Large intestine (tissue), 3 donors: ENCODE results near the gene PPY. TPM values are rescaled to one million over a fixed set of nuclear protein-coding genes. Genes with fewer than 3 reads are reported as not detected.
"Not testable (repeated sequence)": the region's sequence is repeated elsewhere in the genome, so short reads cannot be mapped to it uniquely, and the experiment has no call there.

Source experiments
- DNase-seq, 2 donors: peaks; one replicate each; pipeline versions ENCODE4 v3.0.0 to v3.0.0-alpha.2; 2013
- H3K27ac ChIP-seq: one replicate; pipeline ENCODE4 v1.5.1; 2013; ENCODE audit warnings: low read length
- H3K27me3 ChIP-seq: 2 replicates; pipeline ENCODE4 v1.6.1; 2013; ENCODE audit warnings: low read length; ENCODE audit not compliant: control insufficient read depth, insufficient read depth
- H3K36me3 ChIP-seq: 2 replicates; pipeline ENCODE4 v1.6.1; 2013; ENCODE audit warnings: low read length; ENCODE audit not compliant: control insufficient read depth, insufficient read depth
- H3K4me1 ChIP-seq: one replicate; pipeline ENCODE4 v1.6.1; 2013; ENCODE audit warnings: low read length; ENCODE audit not compliant: control insufficient read depth, insufficient read depth
- H3K4me3 ChIP-seq: one replicate; pipeline ENCODE4 v1.5.1; 2013; ENCODE audit warnings: low read length
- H3K9me3 ChIP-seq: one replicate; pipeline ENCODE4 v1.6.1; 2013; ENCODE audit warnings: mild to moderate bottlenecking, low read depth, low read length, moderate library complexity; ENCODE audit not compliant: control insufficient read depth
- WGBS: methylation state at CpG from one replicate; pipeline ENCODE4 v1.1.5; 2013; ENCODE audit warnings: low lambda C conversion rate; ENCODE audit not compliant: insufficient coverage; 5-methylcytosine and 5-hydroxymethylcytosine counted together
- polyA plus RNA-seq: library from polyadenylated mRNA; unstranded; fragments of 120-200 nt; gene quantifications from one replicate; pipeline ENCODE4 v1.2.1, GENCODE V29; 2013

The PPY gene
- polyA plus RNA-seq, 1 donor = 0.34 TPM

DNA sequence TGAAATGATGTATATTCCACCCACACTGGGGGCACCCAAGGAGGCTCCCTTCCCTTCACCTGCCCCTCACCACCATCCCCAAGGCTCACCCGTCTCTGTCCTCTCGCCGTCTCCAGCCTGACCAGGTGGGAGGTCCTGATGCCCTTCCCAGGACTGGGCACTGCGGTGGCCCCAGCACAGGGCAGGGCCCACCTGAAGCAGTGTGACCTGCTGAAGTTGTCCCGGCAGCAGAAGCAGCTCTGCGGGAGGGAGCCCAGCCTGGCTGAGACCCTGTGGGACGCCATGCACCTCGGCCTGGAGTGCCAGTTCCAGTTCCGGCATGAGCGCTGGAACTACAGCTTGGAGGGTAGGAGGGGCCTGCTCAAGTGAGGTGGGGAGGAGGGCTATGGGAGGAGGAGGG lies 9.9 kb downstream of the PPY start:
- Histone ChIP-seq H3K27me3 (no peaks in the 10 kb centered on the region), H3K27ac (no peak overlapping the region), H3K36me3 (no peaks in the 10 kb centered on the region), H3K9me3 (no peaks in the 10 kb centered on the region), H3K4me3 (no peak overlapping the region), H3K4me1 (peaks cover 36% of the 10 kb centered on the region)
- DNase-seq = no peak
- no CpG with 5 or more reads among the region's 10 CpGs for WGBS

DNA sequence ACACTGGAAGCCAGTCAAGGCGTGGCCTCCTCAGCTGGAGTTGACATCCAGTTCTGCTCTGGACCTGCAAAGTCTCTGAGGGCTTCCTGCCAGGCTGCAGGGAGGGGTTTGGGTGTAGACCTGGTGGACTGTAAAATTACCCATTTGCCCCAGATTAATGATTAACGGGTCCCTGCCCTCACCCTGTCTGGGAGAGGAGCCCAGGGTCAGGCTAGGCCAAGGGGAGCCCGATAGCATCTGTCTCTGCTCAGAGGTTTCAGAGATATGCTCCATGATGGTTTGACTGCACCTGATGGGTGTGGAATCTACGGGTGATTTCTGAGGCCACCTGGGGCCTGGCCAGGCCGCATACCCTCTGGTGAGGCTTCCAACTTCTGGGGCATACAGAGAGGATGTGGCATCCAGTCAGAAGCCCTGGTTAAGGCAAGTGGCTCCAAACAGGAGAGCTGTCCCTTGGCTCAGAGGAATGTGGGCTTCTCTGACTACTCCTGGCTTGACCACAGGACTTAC lies 11.2 kb downstream of the PPY start:
- Histone ChIP-seq H3K4me1 (peaks cover 44% of the 10 kb centered on the region), H3K27me3 (peaks cover 7% of the 10 kb centered on the region), H3K27ac (peak overlapping the region; percentile 33), H3K36me3 (no peaks in the 10 kb centered on the region), H3K4me3 (no peak overlapping the region), H3K9me3 (no peaks in the 10 kb centered on the region)
- peak; percentile 84 to 91 for DNase-seq
- no CpG with 5 or more reads among the region's 5 CpGs for WGBS

DNA sequence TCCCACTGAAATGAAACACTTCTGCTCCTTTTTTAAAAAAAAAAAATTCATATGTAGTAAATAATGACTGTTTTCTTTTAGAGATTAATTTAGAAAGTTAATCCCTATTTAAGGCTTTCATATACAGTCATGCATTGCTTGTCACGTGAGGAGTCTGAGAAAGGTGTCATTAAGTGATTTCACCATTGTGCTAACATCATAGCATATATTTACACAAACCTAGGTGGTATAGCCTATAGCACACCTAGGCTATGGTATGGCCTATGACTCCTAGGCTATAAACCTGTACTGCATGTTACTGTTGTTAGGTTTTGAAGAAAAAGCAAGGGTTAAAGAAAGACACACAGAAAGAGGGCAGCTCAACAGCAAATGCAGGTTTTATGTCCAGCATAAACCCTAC lies 13.7 kb downstream of the PPY start:
- no peaks in the 10 kb centered on the region for H3K9me3 ChIP-seq
- peaks cover 66% of the 10 kb centered on the region for H3K4me1 ChIP-seq
- WGBS = no CpG with 5 or more reads among the region's 1 CpG
- H3K4me3 ChIP-seq = no peak overlapping the region
- no peaks in the 10 kb centered on the region for H3K36me3 ChIP-seq
- peaks cover 7% of the 10 kb centered on the region for H3K27me3 ChIP-seq
- H3K27ac ChIP-seq = peak overlapping the region; percentile 78
- DNase-seq = peak; percentile 64 to 83

- H3K4me1 ChIP-seq = peaks cover 71% of the 10 kb centered on the region
- not testable (repeated sequence) for H3K9me3 ChIP-seq, H3K27me3 ChIP-seq, H3K36me3 ChIP-seq
- peak in 1 of 2 donors; percentile 57 for DNase-seq
- H3K27ac ChIP-seq = peak overlapping the region; percentile 78
- no CpG with 5 or more reads among the region's 5 CpGs for WGBS
- peak overlapping the region; percentile 43 for H3K4me3 ChIP-seq
These were observed 14.3 kb downstream of the PPY start for GRCh38 chr17:43927929-43928328.

- Histone ChIP-seq H3K4me3 (peak overlapping the region; percentile 43), H3K27ac (peak overlapping the region; percentile 78)
These were observed 15.0 kb downstream of the PPY start for GRCh38 chr17:43927060-43927864.

GRCh38 chr17:43924558-43924957 lies 17.7 kb downstream of the PPY start:
- Histone ChIP-seq H3K4me1 (peaks cover 53% of the 10 kb centered on the region), H3K36me3 (no peaks in the 10 kb centered on the region), H3K4me3 (no peak overlapping the region), H3K9me3 (no peaks in the 10 kb centered on the region), H3K27ac (peak overlapping the region; percentile 71), H3K27me3 (peaks cover 7% of the 10 kb centered on the region)
- no CpG with 5 or more reads among the region's 2 CpGs for WGBS
- DNase-seq = peak; percentile 75 to 90

More at GRCh38 chr17:43927060-43927864, 15.0 kb downstream of the PPY start:
- peaks cover 7% of the 10 kb centered on the region for H3K27me3 ChIP-seq
- H3K4me1 ChIP-seq = peaks cover 71% of the 10 kb centered on the region
- no peaks in the 10 kb centered on the region for H3K9me3 ChIP-seq
- no CpG with 5 or more reads among the region's 42 CpGs for WGBS
- DNase-seq = peak; percentile 72 to 85
- no peaks in the 10 kb centered on the region for H3K36me3 ChIP-seq

DNA sequence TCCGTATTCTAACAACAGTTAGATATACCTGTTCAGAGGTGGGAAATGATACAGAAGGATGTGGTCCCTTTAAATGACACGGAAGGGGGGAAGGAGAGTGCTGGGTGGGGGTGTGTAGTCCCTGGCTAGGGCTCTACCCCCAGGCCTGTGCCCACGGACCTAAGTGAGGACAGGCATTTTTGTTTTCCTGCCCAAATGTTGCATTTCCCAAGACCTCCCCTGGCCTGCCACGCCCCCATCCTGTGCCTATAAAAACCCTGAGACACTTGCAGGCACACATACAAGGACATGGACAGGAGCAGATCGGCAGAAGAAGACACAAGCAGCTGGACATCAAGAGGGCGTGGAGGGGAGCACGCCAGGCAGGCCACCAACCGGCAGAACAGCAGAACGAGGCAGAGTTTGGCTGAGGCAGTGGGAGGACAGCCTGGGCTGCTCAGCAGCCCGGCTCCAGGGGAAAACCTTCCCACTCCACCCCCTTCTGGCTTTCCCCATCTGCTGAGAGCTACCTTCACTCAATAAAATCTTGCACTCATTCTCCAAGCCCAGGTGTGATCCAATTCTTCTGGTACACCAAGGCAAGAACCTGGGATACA lies 21.7 kb downstream of the PPY start:
- Histone ChIP-seq H3K4me3 (no peak overlapping the region), H3K27me3 (peaks cover 12% of the 10 kb centered on the region), H3K27ac (no peak overlapping the region), H3K36me3 (no peaks in the 10 kb centered on the region), H3K4me1 (peaks cover 38% of the 10 kb centered on the region), H3K9me3 (no peaks in the 10 kb centered on the region)
- DNase-seq = no peak
- WGBS = no CpG with 5 or more reads among the region's 10 CpGs

- Histone ChIP-seq H3K36me3 (no peaks in the 10 kb centered on the region), H3K27me3 (peaks cover 15% of the 10 kb centered on the region), H3K27ac (no peak overlapping the region), H3K4me1 (peaks cover 15% of the 10 kb centered on the region), H3K4me3 (no peak overlapping the region), H3K9me3 (no peaks in the 10 kb centered on the region)
- WGBS = no CpG with 5 or more reads among the region's 13 CpGs
- DNase-seq = no peak
These were observed 24.3 kb downstream of the PPY start for GRCh38 chr17:43918026-43918389.

DNA sequence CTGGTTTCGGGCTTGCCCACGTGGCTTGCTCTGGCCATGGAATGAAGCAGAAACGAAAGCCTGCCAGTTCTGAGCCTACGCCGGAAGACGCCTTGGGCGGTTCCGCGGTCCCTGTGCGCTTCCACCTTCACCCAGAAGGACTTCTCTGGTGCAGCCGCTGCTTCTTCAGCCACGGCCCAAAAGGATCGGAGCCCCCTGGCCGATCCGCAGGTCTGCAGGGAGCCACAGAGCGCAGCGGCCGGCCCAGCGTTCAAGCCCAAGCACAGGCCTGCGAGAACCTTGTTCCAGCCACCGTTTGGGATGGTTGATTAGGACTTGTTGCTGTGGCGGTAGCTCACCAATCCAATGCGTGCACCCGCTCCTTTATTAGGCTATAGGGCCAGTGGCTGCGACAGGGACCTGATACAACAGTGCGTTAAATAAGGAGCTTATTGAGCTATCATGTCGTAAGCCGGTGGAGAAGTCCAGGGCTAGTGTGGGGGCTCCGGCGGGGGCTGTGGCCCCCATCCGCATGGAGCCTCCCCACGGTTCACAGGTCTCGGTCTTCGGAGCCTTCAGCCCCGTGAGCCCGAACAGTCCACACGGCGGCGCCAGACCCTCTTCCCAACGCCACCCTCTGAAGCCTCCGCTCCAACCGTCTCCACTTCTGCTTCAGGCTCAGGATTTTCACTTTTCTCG lies 24.8 kb downstream of the PPY start:
- H3K27ac ChIP-seq = no peak overlapping the region
- peaks cover 15% of the 10 kb centered on the region for H3K27me3 ChIP-seq

GRCh38 chr17:43917016-43917347 lies 25.3 kb downstream of the PPY start:
- no peak overlapping the region for H3K27ac ChIP-seq
- no CpG with 5 or more reads among the region's 8 CpGs for WGBS

More for the DNA sequence above, 24.8 kb downstream of the PPY start:
- WGBS = no CpG with 5 or more reads among the region's 43 CpGs
- DNase-seq = peak in 1 of 2 donors; percentile 56
- peaks cover 15% of the 10 kb centered on the region for H3K4me1 ChIP-seq
- peak overlapping the region; percentile 30 for H3K4me3 ChIP-seq
- H3K9me3 ChIP-seq = no peaks in the 10 kb centered on the region
- H3K36me3 ChIP-seq = no peaks in the 10 kb centered on the region

More at GRCh38 chr17:43917016-43917347, 25.3 kb downstream of the PPY start:
- DNase-seq = no peak
- no peaks in the 10 kb centered on the region for H3K9me3 ChIP-seq
- peaks cover 15% of the 10 kb centered on the region for H3K27me3 ChIP-seq
- peaks cover 15% of the 10 kb centered on the region for H3K4me1 ChIP-seq
- H3K36me3 ChIP-seq = no peaks in the 10 kb centered on the region
- no peak overlapping the region for H3K4me3 ChIP-seq
